ENCODE data around the gene TMC5.

Gene TMC5

GRCh38 chr16:19463468-19464315, 46.0 kb downstream of the TMC5 start:
- H3K4me3 ChIP-seq (ENCODE audit: low read length): no peak overlapping the region
- H3K36me3 ChIP-seq (ENCODE audit: insufficient read depth, low read length): no peaks in the 10 kb centered on the region
- no peaks in the 10 kb centered on the region for H3K4me1 ChIP-seq (ENCODE audit: insufficient read depth, low read length)
- H3K27ac ChIP-seq (ENCODE audit: low read depth, low read length): no peak overlapping the region
- H3K27me3 ChIP-seq (ENCODE audit: insufficient read depth, low read length): no peaks in the 10 kb centered on the region
- 96% methylated on average over 11 of the region's 12 CpGs for WGBS
- H3K9me3 ChIP-seq (ENCODE audit: insufficient read depth, low read depth, low read length): peaks cover 5% of the 10 kb centered on the region
- no peak overlapping the region for H3K9ac ChIP-seq (ENCODE audit: low read depth, low read length)

- Histone ChIP-seq H3K4me3 (ENCODE audit: low read length) (no peak overlapping the region), H3K9me3 (ENCODE audit: insufficient read depth, low read depth, low read length) (peaks cover 9% of the 10 kb centered on the region), H3K27me3 (ENCODE audit: insufficient read depth, low read length) (no peaks in the 10 kb centered on the region), H3K36me3 (ENCODE audit: insufficient read depth, low read length) (no peaks in the 10 kb centered on the region), H3K9ac (ENCODE audit: low read depth, low read length) (no peak overlapping the region), H3K27ac (ENCODE audit: low read depth, low read length) (no peak overlapping the region), H3K4me1 (ENCODE audit: insufficient read depth, low read length) (no peaks in the 10 kb centered on the region)
- 85% methylated on average over 3 of the region's 3 CpGs for whole genome bisulfite sequencing
Measured at GRCh38 chr16:19468300-19468699, 50.6 kb downstream of the TMC5 start.

GRCh38 chr16:19472482-19472881, 54.8 kb downstream of the TMC5 start:
- Histone ChIP-seq H3K27me3 (ENCODE audit: insufficient read depth, low read length) (no peaks in the 10 kb centered on the region), H3K9ac (ENCODE audit: low read depth, low read length) (no peak overlapping the region), H3K4me1 (ENCODE audit: insufficient read depth, low read length) (no peaks in the 10 kb centered on the region), H3K27ac (ENCODE audit: low read depth, low read length) (no peak overlapping the region), H3K4me3 (ENCODE audit: low read length) (no peak overlapping the region), H3K36me3 (ENCODE audit: insufficient read depth, low read length) (no peaks in the 10 kb centered on the region), H3K9me3 (ENCODE audit: insufficient read depth, low read depth, low read length) (peaks cover 9% of the 10 kb centered on the region)
- WGBS: 97% methylated on average over 6 of the region's 6 CpGs

- no peaks in the 10 kb centered on the region for H3K4me1 ChIP-seq (ENCODE audit: insufficient read depth, low read length)
- no peak overlapping the region for H3K4me3 ChIP-seq (ENCODE audit: low read length)
- no peaks in the 10 kb centered on the region for H3K36me3 ChIP-seq (ENCODE audit: insufficient read depth, low read length)
- no peaks in the 10 kb centered on the region for H3K9me3 ChIP-seq (ENCODE audit: insufficient read depth, low read depth, low read length)
- WGBS: 90% methylated on average over 5 of the region's 5 CpGs
- H3K9ac ChIP-seq (ENCODE audit: low read depth, low read length): no peak overlapping the region
- no peak overlapping the region for H3K27ac ChIP-seq (ENCODE audit: low read depth, low read length)
- no peaks in the 10 kb centered on the region for H3K27me3 ChIP-seq (ENCODE audit: insufficient read depth, low read length)
Measured at GRCh38 chr16:19474617-19475016, 56.9 kb downstream of the TMC5 start.

- no peaks in the 10 kb centered on the region for H3K27me3 ChIP-seq (ENCODE audit: insufficient read depth, low read length)
- no peak overlapping the region for H3K9ac ChIP-seq (ENCODE audit: low read depth, low read length)
- WGBS: 93% methylated on average over 1 of the region's 1 CpG
- H3K27ac ChIP-seq (ENCODE audit: low read depth, low read length): no peak overlapping the region
- no peak overlapping the region for H3K4me3 ChIP-seq (ENCODE audit: low read length)
- H3K4me1 ChIP-seq (ENCODE audit: insufficient read depth, low read length): no peaks in the 10 kb centered on the region
- H3K9me3 ChIP-seq (ENCODE audit: insufficient read depth, low read depth, low read length): no peaks in the 10 kb centered on the region
- H3K36me3 ChIP-seq (ENCODE audit: insufficient read depth, low read length): no peaks in the 10 kb centered on the region
Measured at GRCh38 chr16:19478505-19478904, 60.8 kb downstream of the TMC5 start.

GRCh38 chr16:19479302-19479721, 61.6 kb downstream of the TMC5 start:
- no peaks in the 10 kb centered on the region for H3K36me3 ChIP-seq (ENCODE audit: insufficient read depth, low read length)
- H3K9ac ChIP-seq (ENCODE audit: low read depth, low read length): no peak overlapping the region
- WGBS: 79% methylated on average over 3 of the region's 3 CpGs
- H3K4me1 ChIP-seq (ENCODE audit: insufficient read depth, low read length): no peaks in the 10 kb centered on the region
- no peak overlapping the region for H3K4me3 ChIP-seq (ENCODE audit: low read length)
- no peaks in the 10 kb centered on the region for H3K27me3 ChIP-seq (ENCODE audit: insufficient read depth, low read length)
- H3K9me3 ChIP-seq (ENCODE audit: insufficient read depth, low read depth, low read length): no peaks in the 10 kb centered on the region
- no peak overlapping the region for H3K27ac ChIP-seq (ENCODE audit: low read depth, low read length)

GRCh38 chr16:19481296-19481695, 63.6 kb downstream of the TMC5 start:
- H3K9ac ChIP-seq (ENCODE audit: low read depth, low read length): no peak overlapping the region
- H3K9me3 ChIP-seq (ENCODE audit: insufficient read depth, low read depth, low read length): 0 out of 2 replicates have a peak, but pooled peaks cover 3% of the 10 kb centered on the region
- no peaks in the 10 kb centered on the region for H3K4me1 ChIP-seq (ENCODE audit: insufficient read depth, low read length)
- H3K36me3 ChIP-seq (ENCODE audit: insufficient read depth, low read length): no peaks in the 10 kb centered on the region
- H3K27ac ChIP-seq (ENCODE audit: low read depth, low read length): no peak overlapping the region
- 94% methylated on average over 2 of the region's 2 CpGs for WGBS
- no peaks in the 10 kb centered on the region for H3K27me3 ChIP-seq (ENCODE audit: insufficient read depth, low read length)
- H3K4me3 ChIP-seq (ENCODE audit: low read length): no peak overlapping the region

- Histone ChIP-seq H3K27ac (ENCODE audit: low read depth, low read length) (no peak overlapping the region), H3K36me3 (ENCODE audit: insufficient read depth, low read length) (no peaks in the 10 kb centered on the region), H3K4me1 (ENCODE audit: insufficient read depth, low read length) (no peaks in the 10 kb centered on the region), H3K4me3 (ENCODE audit: low read length) (no peak overlapping the region), H3K27me3 (ENCODE audit: insufficient read depth, low read length) (no peaks in the 10 kb centered on the region), H3K9me3 (ENCODE audit: insufficient read depth, low read depth, low read length) (0 out of 2 replicates have a peak, but pooled peaks cover 3% of the 10 kb centered on the region), H3K9ac (ENCODE audit: low read depth, low read length) (no peak overlapping the region)
- WGBS: 92% methylated on average over 5 of the region's 5 CpGs
Measured at GRCh38 chr16:19481769-19482168, 64.1 kb downstream of the TMC5 start.

GRCh38 chr16:19482291-19482690, 64.6 kb downstream of the TMC5 start:
- Histone ChIP-seq H3K4me3 (ENCODE audit: low read length) (no peak overlapping the region), H3K9me3 (ENCODE audit: insufficient read depth, low read depth, low read length) (0 out of 2 replicates have a peak, but pooled peaks cover 3% of the 10 kb centered on the region), H3K27me3 (ENCODE audit: insufficient read depth, low read length) (no peaks in the 10 kb centered on the region), H3K9ac (ENCODE audit: low read depth, low read length) (no peak overlapping the region), H3K27ac (ENCODE audit: low read depth, low read length) (no peak overlapping the region), H3K36me3 (ENCODE audit: insufficient read depth, low read length) (no peaks in the 10 kb centered on the region), H3K4me1 (ENCODE audit: insufficient read depth, low read length) (no peaks in the 10 kb centered on the region)
- 100% methylated on average over 1 of the region's 1 CpG for WGBS

- Histone ChIP-seq H3K4me1 (ENCODE audit: insufficient read depth, low read length) (peaks cover 14% of the 10 kb centered on the region), H3K9ac (ENCODE audit: low read depth, low read length) (no peak overlapping the region), H3K36me3 (ENCODE audit: insufficient read depth, low read length) (no peaks in the 10 kb centered on the region), H3K9me3 (ENCODE audit: insufficient read depth, low read depth, low read length) (0 out of 2 replicates have a peak, but pooled peaks cover 3% of the 10 kb centered on the region), H3K4me3 (ENCODE audit: low read length) (no peak overlapping the region), H3K27me3 (ENCODE audit: insufficient read depth, low read length) (no peaks in the 10 kb centered on the region), H3K27ac (ENCODE audit: low read depth, low read length) (no peak overlapping the region)
- 95% methylated on average over 3 of the region's 3 CpGs for WGBS
Measured at GRCh38 chr16:19484096-19484495, 66.4 kb downstream of the TMC5 start.

GRCh38 chr16:19485611-19486010, 67.9 kb downstream of the TMC5 start:
- 0 out of 2 replicates have a peak, but pooled peaks cover 3% of the 10 kb centered on the region for H3K9me3 ChIP-seq (ENCODE audit: insufficient read depth, low read depth, low read length)
- H3K36me3 ChIP-seq (ENCODE audit: insufficient read depth, low read length): no peaks in the 10 kb centered on the region
- H3K4me1 ChIP-seq (ENCODE audit: insufficient read depth, low read length): peaks cover 14% of the 10 kb centered on the region
- H3K9ac ChIP-seq (ENCODE audit: low read depth, low read length): no peak overlapping the region
- H3K27me3 ChIP-seq (ENCODE audit: insufficient read depth, low read length): no peaks in the 10 kb centered on the region
- H3K27ac ChIP-seq (ENCODE audit: low read depth, low read length): no peak overlapping the region; the same call in 1 of the 2 replicates
- WGBS: 90% methylated on average over 5 of the region's 5 CpGs
- H3K4me3 ChIP-seq (ENCODE audit: low read length): no peak overlapping the region

All from HUES64 (cell line).